Measurements from ENCODE around the gene CCDC17.

DNA sequence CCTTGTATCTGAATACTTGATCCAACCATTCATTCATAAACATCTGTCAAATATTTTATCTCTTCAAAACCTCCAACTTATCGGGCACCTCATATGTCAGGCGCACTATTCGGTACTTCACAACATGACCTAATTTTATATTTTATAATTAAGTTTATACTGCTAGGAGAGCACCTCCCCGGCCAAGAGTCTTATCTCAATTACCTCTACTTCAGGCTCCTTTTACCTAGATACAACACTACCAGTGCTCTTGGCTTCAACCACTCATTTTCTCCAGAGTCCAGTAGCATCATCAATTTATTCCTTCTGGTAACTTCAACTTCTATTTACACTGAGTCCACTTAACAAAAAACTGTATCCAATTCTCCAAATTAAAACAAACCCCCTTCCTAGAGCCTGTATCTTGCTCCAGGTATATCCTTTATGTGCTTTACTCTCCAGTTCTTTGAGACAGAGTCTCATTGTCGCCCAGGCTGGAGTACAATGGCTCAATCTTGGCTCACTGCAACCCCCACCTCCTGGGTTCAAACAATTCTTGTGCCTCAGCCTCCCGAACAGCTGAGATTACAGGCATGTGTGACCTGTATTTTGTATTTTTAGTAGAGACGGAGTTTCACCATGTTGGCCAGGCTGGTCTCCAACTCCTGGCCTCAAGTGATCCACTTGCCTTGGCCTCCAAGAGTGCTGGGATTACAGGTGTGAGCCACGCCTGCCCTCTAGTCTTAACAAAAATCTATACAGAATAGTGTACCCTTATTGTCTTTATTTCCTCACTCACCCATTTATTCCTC, 43.7 kb upstream of the CCDC17 start:
- TF ChIP-seq, protein P1, sequence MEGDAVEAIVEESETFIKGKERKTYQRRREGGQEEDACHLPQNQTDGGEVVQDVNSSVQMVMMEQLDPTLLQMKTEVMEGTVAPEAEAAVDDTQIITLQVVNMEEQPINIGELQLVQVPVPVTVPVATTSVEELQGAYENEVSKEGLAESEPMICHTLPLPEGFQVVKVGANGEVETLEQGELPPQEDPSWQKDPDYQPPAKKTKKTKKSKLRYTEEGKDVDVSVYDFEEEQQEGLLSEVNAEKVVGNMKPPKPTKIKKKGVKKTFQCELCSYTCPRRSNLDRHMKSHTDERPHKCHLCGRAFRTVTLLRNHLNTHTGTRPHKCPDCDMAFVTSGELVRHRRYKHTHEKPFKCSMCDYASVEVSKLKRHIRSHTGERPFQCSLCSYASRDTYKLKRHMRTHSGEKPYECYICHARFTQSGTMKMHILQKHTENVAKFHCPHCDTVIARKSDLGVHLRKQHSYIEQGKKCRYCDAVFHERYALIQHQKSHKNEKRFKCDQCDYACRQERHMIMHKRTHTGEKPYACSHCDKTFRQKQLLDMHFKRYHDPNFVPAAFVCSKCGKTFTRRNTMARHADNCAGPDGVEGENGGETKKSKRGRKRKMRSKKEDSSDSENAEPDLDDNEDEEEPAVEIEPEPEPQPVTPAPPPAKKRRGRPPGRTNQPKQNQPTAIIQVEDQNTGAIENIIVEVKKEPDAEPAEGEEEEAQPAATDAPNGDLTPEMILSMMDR (IDR thresholded peaks at IDR 0.05) = no peak
- no peak for TF ChIP-seq POLR2A (IDR thresholded peaks at IDR 0.05)
